OCI-LY7 (cell line): Measurements from ENCODE around the gene REV3L.

ENCODE experiments used
- CTCF ChIP-seq: fragments of 200-600 bp; sonication (generic); conservative IDR thresholded peaks from 2 replicates; pipeline ENCODE4 v1.5.1; 2014; ENCODE audit warnings: mild to moderate bottlenecking, antibody characterized with exemption, low read length, moderate library complexity, mixed read lengths
- EZH2phosphoT487 ChIP-seq: fragments of 200-600 bp; sonication (generic); IDR thresholded peaks from 2 replicates; pipeline ENCODE4 v1.6.1; 2018; ENCODE audit warnings: low read depth, borderline replicate concordance, mild to moderate bottlenecking, mixed run types, antibody characterized with exemption, low read length, moderate library complexity, mixed read lengths

GRCh38 chr6:111450636-111451035 is 32.4 kb downstream of the REV3L start:
- no peak for TF ChIP-seq EZH2phosphoT487
- no peak for TF ChIP-seq CTCF
